GM20000 (cell line): ENCODE results near the gene SPI1.

Experiments used
- DNase-seq: peaks from one replicate; pipeline ENCODE4 v3.0.0; 2012; ENCODE audit warnings: low spot score
- TF ChIP-seq, protein P1 (sequence below): IDR thresholded peaks from 2 replicates; pipeline ENCODE4 v1.5.1; 2012; ENCODE audit warnings: mild to moderate bottlenecking, control low read depth; ENCODE audit errors: extremely low read depth, missing control alignments

Gene SPI1

DNA sequence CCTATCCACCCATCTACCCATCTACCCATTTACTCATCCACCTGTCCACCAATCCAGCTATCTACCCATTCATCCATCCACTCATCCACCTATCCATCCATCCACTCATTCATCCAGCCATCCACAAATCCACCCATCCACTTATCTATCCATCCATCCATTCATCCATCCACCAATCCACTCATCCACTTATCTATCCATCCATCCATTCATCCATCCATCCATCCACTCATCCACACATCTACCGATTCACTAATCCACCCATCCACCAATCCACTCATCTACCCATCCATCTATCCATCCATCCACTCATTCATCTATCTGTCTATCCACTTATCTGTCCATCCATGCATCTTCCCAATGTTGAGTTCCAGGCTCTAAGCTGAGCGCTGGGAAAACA, 1.7 kb upstream of the SPI1 start:
- no peak for DNase-seq
- TF ChIP-seq, protein P1, sequence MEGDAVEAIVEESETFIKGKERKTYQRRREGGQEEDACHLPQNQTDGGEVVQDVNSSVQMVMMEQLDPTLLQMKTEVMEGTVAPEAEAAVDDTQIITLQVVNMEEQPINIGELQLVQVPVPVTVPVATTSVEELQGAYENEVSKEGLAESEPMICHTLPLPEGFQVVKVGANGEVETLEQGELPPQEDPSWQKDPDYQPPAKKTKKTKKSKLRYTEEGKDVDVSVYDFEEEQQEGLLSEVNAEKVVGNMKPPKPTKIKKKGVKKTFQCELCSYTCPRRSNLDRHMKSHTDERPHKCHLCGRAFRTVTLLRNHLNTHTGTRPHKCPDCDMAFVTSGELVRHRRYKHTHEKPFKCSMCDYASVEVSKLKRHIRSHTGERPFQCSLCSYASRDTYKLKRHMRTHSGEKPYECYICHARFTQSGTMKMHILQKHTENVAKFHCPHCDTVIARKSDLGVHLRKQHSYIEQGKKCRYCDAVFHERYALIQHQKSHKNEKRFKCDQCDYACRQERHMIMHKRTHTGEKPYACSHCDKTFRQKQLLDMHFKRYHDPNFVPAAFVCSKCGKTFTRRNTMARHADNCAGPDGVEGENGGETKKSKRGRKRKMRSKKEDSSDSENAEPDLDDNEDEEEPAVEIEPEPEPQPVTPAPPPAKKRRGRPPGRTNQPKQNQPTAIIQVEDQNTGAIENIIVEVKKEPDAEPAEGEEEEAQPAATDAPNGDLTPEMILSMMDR, result no peak

DNA sequence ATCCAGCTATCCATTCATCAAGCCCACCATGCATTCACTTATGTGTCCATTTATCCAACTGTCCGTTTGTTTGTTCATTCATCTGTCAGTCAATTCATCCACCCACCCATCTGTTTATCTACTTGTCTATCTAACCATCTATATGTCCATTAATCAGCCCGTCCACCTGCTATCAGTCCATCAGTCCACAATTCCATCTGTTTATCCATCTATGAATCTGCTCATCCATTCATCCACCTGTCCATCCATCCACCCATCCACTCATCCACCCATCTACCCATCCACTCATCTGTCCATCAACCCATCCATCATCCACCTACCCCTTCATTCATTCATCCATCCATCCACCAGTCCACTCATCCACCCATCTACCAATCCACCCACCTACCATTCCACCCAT, 970 bp upstream of the SPI1 start:
- DNase-seq, result no peak
- TF ChIP-seq, protein P1, result no peak

DNA sequence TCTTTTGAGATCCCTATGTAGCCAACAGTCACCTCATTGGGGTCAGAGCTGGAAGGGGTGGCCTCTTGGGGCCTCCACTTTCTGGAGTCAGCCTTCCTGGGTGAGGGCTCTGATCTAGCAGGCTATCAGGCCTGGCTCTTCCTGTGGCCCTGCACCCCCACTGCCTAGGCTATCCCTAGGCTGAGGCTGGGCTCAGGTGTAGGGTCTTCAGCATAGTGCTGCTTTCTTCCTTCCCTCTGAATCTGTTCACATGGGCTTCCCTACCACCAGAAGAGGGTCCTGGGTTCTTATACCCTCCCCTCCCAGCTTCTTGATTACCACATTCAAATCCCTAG, 456 bp upstream of the SPI1 start:
- no peak for DNase-seq
- TF ChIP-seq, protein P1, result no peak

DNA sequence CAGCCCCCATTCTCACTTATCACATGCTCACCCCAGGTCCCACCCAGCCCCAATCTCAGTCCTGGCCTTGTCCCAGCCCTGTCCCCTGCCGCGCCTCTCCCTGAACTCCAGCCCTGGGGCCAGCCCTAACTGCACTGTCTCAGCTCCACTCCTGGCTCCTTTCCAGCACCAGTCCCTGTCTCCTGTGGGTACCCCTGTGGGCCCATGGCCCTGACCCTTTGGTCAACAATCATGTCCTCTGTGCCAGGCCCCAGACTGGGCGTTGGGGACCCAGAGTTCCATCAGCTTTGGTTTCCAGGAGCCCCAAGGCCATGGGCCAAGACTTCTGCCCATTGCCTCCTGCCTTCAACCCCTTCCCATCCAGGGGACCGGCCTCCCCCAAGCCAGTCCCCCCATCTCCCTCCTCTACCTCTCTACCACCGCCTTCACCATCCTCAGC, 757 bp downstream of the SPI1 start:
- DNase-seq, result no peak
- TF ChIP-seq, protein P1, result no peak

DNA sequence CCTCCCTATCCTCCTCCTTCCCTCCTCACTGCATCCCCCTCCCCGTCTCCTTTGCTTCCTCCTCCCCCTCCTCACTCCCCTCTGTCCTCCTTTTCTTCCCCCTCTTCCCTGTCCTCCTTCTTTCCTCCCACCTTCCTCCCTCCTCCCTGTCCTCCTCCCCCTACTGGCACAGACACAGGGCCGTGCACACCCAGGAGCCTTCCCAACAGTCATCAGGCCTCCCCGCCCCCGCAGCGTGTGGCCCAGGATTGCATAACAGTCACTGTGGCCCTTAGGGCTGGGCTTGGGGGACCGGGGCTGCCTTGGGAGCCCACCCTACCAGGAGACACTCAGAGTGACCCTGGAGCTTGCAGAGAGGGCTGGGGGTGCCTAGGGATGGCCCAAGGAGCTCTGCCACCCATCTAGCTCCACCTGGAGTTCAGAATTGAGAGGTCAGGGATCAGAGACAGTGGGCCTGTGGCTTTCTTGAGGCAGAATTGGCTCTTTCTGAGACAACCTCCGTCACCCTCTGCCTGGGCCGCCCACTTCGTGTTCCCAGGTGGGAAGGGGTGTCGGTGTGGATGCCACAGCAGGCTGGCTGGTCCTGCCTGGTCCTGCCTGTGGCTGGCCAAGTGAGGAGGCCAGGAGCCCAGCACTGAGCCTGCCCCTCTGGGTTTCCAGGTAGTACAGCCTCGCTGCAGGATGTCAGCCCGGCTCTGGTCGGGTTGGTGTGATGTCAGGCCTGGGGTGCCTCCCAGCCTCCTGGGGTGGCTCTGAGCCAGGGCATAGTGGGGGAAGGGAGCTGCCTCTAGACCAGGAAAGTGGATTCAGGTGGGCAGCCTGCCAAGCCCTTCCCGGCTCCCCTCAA, 1.6 kb downstream of the SPI1 start:
- DNase-seq, result no peak
- TF ChIP-seq, protein P1, result peak; percentile 4

DNA sequence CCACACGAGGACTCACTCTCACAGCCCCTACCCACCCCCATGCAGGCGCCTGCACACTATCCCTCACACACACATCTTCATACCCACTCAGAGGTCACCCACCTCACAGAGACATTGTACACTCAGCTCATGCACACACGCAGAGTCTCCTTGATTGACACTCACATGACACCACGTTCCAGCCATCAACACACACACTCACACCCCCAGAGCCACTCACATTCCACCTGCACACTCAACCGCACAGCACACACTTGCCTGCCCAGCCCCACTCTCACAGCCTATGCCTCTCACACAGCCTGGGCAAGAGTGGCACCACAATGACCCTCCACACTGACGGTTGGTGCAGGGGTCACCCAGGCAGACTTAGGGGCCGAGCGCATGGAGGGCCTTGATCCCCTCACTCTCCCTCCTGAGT, 2.2 kb downstream of the SPI1 start:
- TF ChIP-seq, protein P1, result no peak
- no peak for DNase-seq

DNA sequence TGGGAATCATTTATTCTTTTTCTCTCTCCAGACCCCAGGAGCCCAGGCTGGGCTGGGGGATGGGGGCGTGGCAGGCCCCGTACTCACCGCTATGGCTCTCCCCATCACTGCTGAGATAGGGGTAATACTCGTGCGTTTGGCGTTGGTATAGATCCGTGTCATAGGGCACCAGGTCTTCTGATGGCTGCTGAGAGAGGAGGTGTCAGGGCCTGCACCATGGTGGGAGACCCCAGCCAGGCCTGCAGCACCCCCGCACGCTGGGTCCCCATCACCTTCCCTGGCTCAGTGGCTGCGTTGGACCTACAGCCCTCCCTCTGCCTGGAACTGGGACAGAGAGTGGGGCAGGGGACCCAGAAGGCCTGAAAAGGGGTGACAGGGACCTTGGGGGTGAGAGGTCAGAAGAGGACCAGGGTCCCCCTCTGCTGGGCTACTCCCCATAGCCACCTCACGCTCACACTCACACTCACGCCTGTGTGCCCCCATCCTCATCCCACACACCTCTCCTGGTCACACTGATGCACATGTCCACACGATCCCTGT, 2.7 kb downstream of the SPI1 start:
- TF ChIP-seq, protein P1, result no peak
- no peak for DNase-seq
